ENCODE measurements around the gene PSMB2.
A peak's percentile ranks its signal among the peaks of the same experiment; 100 is the strongest.

The PSMB2 gene

DNA sequence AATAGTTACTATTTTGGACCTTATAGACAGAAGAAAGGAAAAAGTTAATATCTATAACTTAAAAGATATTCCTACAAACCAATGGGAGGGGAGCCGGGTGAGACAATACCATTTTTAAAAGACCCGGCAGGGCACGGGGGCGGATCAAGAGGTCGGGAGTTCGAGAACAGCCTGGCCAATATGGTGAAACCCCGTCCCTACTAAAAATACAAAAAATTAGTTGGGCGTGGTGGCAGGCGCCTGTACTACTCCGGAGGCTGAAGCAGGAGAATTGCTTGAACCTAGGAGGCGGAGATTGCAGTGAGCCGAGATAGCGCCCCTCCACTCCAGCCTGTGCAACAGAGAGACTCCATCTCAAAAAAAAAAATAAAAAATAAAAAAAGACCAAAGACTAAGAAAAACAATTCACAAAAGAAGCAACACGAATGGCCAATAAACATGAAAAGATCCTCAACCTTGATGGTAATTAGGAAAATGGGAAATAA, 1.2 kb upstream of the PSMB2 start:
- no peak for DNase-seq (ENCODE audit: low spot score)

- DNase-seq (ENCODE audit: low spot score) = no peak
These were observed 720 bp downstream of the PSMB2 start for GRCh38 chr1:35640380-35641232.

DNA sequence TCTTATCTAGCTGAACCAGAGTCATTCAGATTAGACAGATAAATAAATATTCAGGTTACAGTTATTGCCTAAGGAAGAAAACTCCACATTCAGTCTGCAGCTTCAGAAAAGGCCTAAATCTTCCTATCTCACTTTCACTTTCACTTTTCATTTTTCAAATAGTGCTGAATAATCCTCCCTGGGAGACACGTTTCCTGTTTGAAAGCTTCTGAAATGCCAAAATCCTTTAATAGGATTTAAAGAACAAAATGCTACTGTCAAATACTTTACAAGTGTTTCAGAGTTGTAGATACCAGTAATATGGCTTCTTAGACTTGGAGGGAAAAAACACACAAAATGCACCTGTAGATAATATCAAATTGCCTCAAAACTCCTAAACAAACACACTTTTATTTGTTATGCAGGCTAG, 3.9 kb downstream of the PSMB2 start:
- DNase-seq (ENCODE audit: low spot score) = peak; percentile 60

GRCh38 chr1:35633547-35633946, 7.8 kb downstream of the PSMB2 start:
- no peak for DNase-seq (ENCODE audit: low spot score)

DNA sequence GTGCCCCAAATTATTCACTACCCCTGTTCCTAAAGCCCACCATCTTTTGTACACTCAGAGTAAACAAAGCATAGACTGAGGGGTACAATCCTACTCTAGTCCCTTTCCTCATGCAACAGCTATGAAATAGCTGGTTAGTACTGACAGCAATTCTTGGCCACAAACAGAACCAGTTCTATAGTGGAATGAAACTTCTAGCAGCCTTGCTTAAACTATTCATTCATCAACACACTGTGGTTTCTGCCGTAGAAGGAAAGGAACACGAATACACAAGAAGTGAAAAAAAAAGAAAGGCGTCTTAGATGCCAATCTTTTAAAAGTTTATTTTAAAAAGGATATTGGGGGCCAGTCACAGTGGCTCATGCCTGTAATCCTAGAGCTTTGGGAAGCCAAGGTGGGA, 9.9 kb downstream of the PSMB2 start:
- DNase-seq (ENCODE audit: low spot score) = no peak

DNA sequence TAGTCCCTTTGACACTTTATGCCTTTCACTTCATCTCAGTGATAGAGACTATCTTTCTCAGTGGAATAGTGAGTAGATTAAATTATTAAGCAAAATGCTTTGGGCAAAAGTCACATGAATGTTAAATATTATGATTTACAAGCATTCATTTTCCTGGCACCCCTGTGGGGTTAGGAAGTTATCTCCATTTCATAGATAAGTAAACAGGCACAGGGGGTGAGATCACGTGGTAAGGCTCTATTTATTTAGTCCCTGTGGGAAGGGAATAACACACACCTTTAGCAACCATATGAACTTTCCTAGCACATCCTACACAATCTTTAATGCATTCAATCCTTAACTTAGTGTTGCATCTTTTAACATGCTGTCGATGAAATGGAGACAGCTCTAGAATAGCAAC, 12.3 kb downstream of the PSMB2 start:
- DNase-seq (ENCODE audit: low spot score) = no peak

- DNase-seq (ENCODE audit: low spot score) = no peak
These were observed 17.5 kb downstream of the PSMB2 start for GRCh38 chr1:35623832-35624231.

DNA sequence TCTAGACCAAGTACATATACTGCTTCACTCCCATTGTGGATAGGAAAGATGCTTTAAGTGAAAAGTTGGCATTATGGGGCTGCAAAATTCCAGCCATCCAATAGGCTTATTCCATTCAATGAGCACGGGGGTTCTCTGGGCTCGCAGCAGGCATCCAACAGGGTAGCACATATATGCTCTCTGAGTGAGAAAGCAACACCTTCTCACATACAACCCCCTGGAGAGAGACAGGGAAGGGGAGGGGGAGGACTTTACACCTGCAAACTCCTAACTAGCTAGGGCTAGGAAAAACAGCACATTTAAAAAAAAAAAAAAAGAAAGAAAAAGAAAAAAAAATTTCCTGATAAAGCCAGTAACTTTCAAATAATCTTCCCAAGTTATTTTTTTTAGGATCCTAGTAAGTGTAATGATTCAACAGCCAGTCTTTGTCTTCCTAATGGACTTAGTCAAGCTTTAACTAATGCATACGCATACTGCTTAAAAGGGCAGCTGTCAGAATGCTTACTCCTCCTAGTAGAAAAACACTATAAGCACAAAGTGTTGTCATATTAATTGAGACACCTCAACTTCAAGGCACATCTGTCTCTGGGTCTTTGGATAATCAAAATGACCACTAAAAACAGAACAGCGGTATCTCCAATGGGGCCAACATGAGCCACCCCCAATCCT, 18.7 kb downstream of the PSMB2 start:
- DNase-seq (ENCODE audit: low spot score) = no peak

DNA sequence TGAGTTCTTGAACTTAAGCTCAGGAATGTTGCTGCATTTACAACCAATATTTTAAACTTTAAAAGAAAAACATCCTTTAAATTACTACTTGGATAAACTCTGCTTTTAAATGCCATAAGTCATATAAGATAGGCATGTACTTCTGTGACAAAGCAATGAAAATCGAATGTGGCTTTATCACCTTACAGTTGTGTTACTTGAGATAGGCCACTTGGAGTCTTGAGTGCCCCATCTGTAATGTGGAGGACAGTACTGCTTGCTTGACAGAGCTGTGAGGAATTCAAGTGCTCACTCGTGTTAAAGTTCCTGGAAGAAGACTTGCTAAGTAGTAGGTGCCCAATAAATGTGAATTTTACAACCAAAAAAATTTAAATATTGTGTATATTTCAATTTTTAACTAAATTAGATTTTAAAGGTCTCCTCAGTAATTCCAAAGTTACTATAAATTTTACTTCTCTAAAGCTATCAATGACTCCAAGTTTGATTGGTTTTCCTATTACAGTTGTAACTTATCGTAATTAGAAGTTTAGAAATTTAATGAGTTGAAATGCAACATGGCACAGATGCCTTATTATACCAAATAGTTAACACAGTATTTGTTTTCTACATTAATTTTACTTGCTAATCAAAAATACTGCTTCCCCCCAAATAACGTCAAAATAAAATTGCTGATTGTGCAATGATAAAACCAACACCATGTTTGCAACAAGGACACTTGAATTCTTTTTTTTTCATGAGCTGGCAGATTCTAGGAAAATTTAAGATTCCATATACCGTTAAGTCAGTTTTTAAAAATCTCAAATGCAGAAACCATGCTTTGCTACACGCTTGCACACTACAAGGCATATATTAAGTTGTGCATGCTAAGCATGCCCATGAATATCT, 21.8 kb downstream of the PSMB2 start:
- DNase-seq (ENCODE audit: low spot score) = no peak

GRCh38 chr1:35615440-35615839, 25.9 kb downstream of the PSMB2 start:
- DNase-seq (ENCODE audit: low spot score) = no peak

DNA sequence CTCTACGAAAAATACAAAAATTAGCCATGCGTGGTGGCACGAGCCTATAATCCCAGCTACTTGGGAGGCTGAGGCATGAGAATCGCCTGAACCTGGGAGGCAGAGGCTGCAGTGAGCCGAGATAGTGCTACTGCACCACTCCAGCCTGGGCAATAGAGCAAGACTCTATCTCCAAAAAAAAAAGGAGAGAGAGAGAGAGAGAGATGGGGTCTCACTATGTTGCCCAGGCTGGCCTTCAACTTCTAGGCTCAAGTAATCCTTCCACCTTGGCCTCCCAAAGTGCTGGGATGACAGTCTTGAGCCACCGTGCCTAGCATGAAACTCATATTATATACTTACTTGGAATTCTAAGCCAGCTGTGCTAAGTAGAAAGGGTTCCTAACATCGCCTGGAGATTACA, 29.7 kb downstream of the PSMB2 start:
- DNase-seq (ENCODE audit: low spot score) = no peak

DNA sequence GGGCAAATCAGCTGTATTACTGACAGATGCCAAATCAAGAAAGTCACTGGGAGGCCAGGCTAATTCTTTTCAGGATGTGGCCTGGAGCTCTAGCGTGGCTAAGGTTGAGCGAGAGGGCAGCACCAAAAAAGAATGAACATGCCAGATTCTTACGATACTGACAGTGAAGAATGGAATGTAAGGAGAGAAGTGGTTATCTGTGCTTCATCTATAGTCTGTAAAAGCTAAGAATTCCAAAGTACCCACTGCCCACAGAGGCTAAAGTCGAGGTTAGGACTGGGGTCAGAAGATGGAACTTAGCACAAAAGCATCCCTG, 35.5 kb downstream of the PSMB2 start:
- DNase-seq (ENCODE audit: low spot score) = no peak

- no peak for DNase-seq (ENCODE audit: low spot score)
These were observed 36.1 kb downstream of the PSMB2 start for GRCh38 chr1:35605071-35605866.

- no peak for DNase-seq (ENCODE audit: low spot score)
These were observed 37.4 kb downstream of the PSMB2 start for GRCh38 chr1:35603941-35604340.

- DNase-seq (ENCODE audit: low spot score) = peak; percentile 93
These were observed 37.9 kb downstream of the PSMB2 start for GRCh38 chr1:35603468-35603867.

DNA sequence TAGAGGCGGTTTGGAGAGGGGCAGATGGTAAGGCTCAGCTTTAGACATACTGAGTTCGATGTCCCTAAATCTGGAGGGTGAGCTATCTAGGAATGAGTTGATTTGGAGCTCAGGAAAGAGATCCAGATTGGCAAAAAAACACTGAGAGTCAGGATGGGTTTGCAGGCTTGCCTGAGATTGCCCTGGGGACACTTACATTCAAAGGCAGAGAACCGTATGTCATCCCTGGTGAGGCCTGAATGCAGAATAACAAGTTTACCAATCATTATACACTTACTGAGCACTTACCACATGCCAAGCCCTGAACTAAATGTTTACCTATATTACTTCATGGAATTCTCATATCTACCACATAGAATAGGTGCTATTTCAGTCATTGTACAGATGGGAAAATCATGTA, 40.7 kb downstream of the PSMB2 start:
- DNase-seq (ENCODE audit: low spot score) = no peak

DNA sequence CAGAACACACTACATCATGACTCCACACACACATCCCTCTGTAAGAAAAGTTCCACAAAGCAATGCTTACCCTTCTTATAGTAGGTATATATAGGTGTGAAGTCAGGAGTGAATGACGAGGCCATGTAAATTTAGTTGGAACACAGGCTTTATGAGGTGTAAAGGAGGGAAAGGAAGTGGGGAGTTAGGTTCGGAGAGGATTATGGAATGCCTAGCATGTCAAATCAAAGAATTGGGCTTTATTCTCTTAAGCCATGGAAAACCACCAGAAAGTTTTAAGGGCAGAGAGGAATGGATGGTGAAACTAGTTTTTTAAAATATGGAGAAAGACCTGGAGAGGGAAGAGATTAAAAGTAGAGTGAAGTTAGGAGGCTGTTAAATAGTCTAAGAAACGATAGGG, 41.9 kb downstream of the PSMB2 start:
- no peak for DNase-seq (ENCODE audit: low spot score)

GRCh38 chr1:35598895-35599294, 42.4 kb downstream of the PSMB2 start:
- no peak for DNase-seq (ENCODE audit: low spot score)

DNA sequence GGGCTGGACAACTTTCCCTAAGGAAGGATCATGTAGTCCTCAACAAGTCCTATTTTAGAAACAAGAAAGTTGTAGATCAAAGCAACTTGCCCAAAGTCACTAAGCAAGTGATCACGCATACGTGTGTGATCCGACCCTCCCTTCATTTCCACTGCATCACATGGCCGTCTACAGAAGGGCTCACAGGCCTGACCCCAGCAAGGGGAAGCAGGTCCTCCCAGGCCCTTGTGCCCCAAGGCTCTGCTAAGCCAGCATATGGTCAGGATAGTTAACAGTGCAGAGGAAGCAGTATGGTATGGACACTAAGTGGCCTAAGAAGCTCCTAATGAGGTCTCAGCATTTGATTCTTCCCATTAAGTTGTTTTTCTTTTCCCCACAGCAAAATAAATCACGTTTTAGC, 43.5 kb downstream of the PSMB2 start:
- no peak for DNase-seq (ENCODE audit: low spot score)

- no peak for DNase-seq (ENCODE audit: low spot score)
These were observed 45.6 kb downstream of the PSMB2 start for GRCh38 chr1:35595684-35596083.

GRCh38 chr1:35594005-35594760, 47.1 kb downstream of the PSMB2 start:
- DNase-seq (ENCODE audit: low spot score) = no peak

Measured in pons (tissue), 1 donor.